GM10248 (cell line): ENCODE measurements around the gene B9D2.

Experiments used
- CTCF ChIA-PET: fragments of 300-600 bp; sonication (Branson Sonifier 250); formaldehyde crosslinking; extraction: SDS; loops from one replicate; lab custom pipeline; 2021; ENCODE audit warnings: antibody characterized with exemption; lab: Yijun Ruan, JAX
- POLR2A ChIA-PET: fragments of 350-650 bp; sonication (Branson Sonifier 250); formaldehyde crosslinking; extraction: SDS; loops from one replicate; lab custom pipeline; 2020; ENCODE audit warnings: antibody characterized with exemption; lab: Yijun Ruan, JAX
- DNase-seq: peaks from one replicate; pipeline ENCODE4 v3.0.0; 2012; ENCODE audit errors: extremely low spot score
- TF ChIP-seq, protein P1 (sequence below): IDR thresholded peaks from 2 replicates; pipeline ENCODE4 v1.5.1; 2012; ENCODE audit warnings: mild to moderate bottlenecking, low read depth; ENCODE audit errors: extremely low read depth, missing control alignments, control extremely low read depth

The B9D2 gene

DNA sequence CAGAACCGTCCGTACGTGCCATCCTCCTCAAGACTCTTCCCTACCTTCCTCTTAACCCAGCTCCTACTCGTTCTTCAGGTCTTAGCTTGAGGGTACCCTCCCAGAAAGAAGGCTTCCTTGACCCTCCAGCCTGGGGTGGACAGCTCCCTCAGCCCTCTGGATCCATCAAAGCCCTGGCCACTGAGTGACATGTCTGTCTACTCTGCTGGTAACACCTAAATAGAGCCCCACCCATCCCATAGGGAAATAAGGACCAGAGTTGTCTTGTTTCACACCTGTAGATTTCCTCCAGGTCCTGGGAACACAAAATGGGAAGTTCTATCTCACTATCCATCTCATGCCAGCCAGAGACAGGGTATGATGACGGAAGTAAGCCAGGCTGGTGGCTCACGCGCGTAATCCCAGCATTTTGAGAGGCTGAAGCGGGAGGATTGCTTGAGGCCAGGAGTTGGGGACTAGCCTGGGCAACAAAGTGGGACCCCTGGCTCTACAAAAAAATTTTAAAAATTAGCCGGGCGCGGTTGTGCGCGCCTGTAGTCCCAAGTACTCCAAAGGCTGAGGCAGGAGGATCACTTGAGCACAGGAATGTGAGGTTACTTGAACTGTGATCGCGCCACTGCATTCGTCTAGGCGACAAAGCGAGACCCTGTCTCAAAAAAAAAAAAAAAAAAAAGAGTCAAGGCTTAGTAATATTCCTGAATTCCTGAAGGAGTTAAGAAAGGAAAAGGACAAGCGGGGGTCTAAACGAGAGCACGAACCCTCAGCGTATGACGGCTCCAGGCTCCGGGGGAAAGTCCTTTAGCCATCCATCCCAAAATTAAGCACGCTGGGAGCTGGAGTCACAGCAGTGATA lies 54.5 kb downstream of the B9D2 start:
- ChIA-PET POLR2A (interaction anchor here (0.7 to 1.8 kb wide), 3 partner anchors 12 to 45 kb away, joined by 3 to 7 read pairs (median 4); partner anchors contain the start of gene HNRNPUL1), CTCF (interaction anchor here (0.6 to 6.3 kb wide), 30 partner anchors 8 to 664 kb away, joined by 3 to 124 read pairs (median 5); partner anchors contain the start of gene HNRNPUL1)
- TF ChIP-seq, protein P1, sequence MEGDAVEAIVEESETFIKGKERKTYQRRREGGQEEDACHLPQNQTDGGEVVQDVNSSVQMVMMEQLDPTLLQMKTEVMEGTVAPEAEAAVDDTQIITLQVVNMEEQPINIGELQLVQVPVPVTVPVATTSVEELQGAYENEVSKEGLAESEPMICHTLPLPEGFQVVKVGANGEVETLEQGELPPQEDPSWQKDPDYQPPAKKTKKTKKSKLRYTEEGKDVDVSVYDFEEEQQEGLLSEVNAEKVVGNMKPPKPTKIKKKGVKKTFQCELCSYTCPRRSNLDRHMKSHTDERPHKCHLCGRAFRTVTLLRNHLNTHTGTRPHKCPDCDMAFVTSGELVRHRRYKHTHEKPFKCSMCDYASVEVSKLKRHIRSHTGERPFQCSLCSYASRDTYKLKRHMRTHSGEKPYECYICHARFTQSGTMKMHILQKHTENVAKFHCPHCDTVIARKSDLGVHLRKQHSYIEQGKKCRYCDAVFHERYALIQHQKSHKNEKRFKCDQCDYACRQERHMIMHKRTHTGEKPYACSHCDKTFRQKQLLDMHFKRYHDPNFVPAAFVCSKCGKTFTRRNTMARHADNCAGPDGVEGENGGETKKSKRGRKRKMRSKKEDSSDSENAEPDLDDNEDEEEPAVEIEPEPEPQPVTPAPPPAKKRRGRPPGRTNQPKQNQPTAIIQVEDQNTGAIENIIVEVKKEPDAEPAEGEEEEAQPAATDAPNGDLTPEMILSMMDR, result no peak
- DNase-seq, result no peak

DNA sequence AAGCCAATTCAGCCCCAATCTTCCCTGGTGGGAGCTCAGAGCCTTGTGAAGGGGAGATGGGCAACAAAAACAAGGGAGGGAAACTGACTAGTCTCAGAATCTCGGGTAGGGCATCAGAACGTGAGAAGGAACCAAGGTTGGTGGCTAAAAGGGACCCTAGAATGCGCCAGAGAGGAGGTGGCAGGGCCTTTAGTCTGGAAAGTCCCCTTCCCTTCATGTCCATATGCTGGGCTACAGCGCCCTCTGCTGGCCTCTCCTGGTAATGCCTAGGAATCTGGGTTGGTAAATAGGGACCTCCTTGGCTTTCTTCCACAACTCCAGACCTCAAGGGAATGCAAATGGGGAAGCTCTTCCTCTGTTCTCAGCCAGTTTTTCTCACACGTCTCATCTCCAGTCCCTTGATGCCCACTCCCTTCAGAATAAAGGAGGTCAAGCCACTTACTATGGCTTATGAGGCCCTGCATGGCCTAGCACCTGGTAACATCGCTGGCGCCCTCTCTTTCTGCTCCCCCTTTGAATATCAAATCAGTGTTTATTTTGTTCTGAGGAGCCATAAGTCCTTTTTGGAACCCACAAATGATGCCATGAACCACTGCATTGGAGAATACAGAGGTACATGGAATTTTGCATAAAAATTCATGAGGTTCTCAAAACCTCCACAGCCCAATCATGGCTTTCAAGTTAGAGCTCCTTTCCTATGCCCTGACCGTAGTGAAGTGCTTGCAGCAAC lies 55.3 kb downstream of the B9D2 start:
- CTCF ChIA-PET, result interaction anchor here (0.6 to 6.3 kb wide), 37 partner anchors 8 to 663 kb away, joined by 3 to 124 read pairs (median 4); partner anchors contain the start of gene HNRNPUL1
- DNase-seq, result peak; percentile 78

DNA sequence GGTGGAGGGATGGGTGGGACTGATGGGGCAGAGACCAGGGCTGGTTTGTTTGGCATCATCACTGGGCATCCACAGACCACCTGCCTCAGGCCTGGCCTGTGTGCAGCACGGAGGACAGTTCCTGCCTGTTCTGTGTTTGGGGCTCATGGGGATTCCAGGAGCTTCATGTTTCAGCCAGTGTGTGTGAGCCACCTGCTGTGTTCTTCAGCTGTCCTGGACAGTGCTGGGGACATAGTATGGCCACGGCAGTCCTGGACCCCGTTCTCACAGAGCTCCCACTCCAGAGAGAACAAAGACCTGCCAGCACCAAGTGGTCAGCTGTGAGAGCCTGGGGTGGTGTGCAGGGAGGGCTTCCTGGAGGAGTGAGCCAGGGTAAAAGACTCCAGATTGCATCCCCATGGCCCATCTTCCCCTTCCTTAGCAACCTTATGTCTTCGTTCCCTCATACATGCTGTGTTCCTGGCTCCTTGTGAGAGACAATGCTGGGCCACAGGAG lies 55.9 kb downstream of the B9D2 start:
- TF ChIP-seq, protein P1, result no peak
- ChIA-PET POLR2A (interaction anchor here (1.8 kb wide), 1 partner anchor 44 kb away, joined by 7 read pairs; the partner anchor contains the start of gene HNRNPUL1), CTCF (interaction anchor here (0.7 to 6.3 kb wide), 25 partner anchors 9 to 645 kb away, joined by 3 to 124 read pairs (median 4); partner anchors contain the start of gene HNRNPUL1)
- DNase-seq, result no peak

More for the DNA sequence above, 55.3 kb downstream of the B9D2 start:
- POLR2A ChIA-PET, result interaction anchor here (1.0 to 1.8 kb wide), 2 partner anchors 44 kb away, joined by 3 to 7 read pairs; partner anchors contain the start of gene HNRNPUL1
- TF ChIP-seq, protein P1, result peak; percentile 98

DNA sequence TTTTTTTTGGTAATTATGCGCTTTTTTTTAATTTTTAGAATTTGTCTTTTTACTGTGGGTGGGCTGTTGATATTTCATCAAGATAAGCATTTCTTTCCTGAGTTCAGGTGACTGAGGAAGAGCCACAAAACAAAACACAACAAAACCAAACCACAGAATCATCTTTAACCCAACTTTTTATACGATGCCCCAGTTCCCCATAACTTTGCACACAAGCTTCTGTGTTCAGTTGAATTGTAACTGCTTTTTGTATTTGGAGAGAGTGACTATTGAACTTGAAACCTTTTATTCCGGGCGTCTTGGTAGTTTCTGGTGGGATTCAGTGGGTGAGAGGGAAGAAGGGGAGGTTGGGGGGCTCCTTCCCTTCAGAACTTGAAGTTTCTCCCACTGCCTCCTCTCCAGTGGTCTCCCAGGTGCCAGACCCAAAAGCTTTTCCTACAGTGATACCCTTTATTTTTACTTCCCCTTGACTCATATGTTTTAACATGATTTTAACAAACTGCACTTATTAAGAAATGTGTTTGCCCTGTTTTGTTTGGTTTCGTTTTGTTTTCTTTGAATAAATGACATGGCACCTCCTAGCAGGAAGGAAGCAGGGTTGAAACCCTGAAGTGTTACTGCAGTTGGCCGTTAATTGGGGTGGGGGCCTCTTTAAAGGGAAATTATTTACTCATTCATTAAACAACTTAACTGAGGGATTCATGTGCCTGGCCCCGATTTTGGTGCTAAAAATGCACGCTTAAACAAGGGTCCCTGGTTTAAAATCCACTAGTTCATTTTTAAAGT lies 56.7 kb downstream of the B9D2 start:
- DNase-seq, result no peak
- TF ChIP-seq, protein P1, result no peak
- ChIA-PET CTCF (interaction anchor here (0.7 to 6.3 kb wide), 18 partner anchors 10 to 180 kb away, joined by 3 to 124 read pairs (median 6); partner anchors contain the start of gene HNRNPUL1), POLR2A (interaction anchor here (1.8 kb wide), 1 partner anchor 43 kb away, joined by 7 read pairs; the partner anchor contains the start of gene HNRNPUL1)

DNA sequence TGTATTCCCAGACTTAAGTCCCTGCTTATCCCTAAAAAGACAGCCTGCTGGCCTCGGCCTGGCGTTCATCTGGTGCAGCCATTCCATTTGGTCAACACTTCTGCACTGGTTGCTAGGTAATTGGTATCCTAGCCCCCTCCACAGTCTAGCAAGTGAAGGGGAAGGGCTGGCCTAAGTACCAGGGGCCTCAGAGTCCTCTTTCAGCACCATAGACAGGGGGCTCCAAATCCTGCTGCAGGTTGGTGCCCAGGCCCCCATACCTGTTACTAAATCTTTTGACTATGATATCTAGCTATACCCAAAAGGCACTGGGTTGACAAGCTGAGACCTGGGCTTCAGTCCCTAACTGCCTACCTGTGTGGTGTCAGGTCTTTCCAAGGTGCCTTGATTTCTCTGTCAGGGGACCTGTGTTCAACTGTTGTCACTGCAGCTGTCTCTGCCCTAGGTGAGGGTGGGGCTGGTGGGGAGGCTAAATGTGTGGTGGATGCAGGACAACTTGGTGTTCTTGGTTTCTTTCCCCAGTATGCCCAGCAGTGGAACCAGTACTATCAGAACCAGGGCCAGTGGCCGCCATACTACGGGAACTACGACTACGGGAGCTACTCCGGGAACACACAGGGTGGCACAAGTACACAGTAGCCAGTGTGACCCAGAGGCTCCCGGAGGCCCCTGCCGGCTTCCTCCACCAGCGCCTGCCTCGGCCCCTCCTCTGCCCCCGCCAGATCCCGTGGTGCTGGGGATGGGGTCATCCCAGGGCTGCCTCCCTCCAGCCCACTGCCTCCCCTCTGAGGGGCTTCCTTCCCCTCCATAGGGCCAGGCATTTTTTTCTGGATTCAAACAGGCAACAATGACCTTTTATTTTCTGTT lies 57.8 kb downstream of the B9D2 start:
- no peak for DNase-seq
- ChIA-PET CTCF (interaction anchor here (1.0 to 6.3 kb wide), 5 partner anchors 10 to 162 kb away, joined by 3 to 124 read pairs (median 4); partner anchors contain the start of gene HNRNPUL1), POLR2A (no interaction called here)
- TF ChIP-seq, protein P1, result no peak
